ENCODE measurements around the gene PARL. TPM values are rescaled to one million over a fixed set of nuclear protein-coding genes. Genes with fewer than 3 reads are reported as not detected.

PARL gene
- total RNA-seq, 1 experiment from 2014 or later = 69.7 TPM

GRCh38 chr3:183920416-183920815 lies 35.7 kb upstream of the PARL start:
- intact Hi-C loops (cut with micrococcal nuclease) = no loop called here
- Histone ChIP-seq H3K4me1 (ENCODE audit: control insufficient read depth in 1 of 2, insufficient read depth in 2 of 2, low read length in 2 of 2) (peaks cover 0 to 10% of the 10 kb centered on the region in 2 experiments; a peak in 2 of 4 replicates), H3K9ac (ENCODE audit: low read length) (no peak overlapping the region), H3K9me3 (ENCODE audit: control insufficient read depth in 1 of 2, insufficient read depth in 1 of 2, low read depth in 1 of 2, low read length in 2 of 2) (no peaks in the 10 kb centered on the region), H3K36me3 (ENCODE audit: control insufficient read depth in 1 of 2, insufficient read depth in 2 of 2, low read length in 2 of 2) (peaks cover 3 to 4% of the 10 kb centered on the region in 2 experiments; a peak in 2 of 4 replicates), H4K20me1 (ENCODE audit: insufficient read depth) (no peaks in the 10 kb centered on the region), H3K79me2 (ENCODE audit: insufficient read depth, low read length) (no peaks in the 10 kb centered on the region), H2AFZ (ENCODE audit: low read depth, low read length, poor library complexity, severe bottlenecking) (no peak overlapping the region), H3K27ac (ENCODE audit: low read depth, low read length) (no peak overlapping the region), H3K27me3 (ENCODE audit: insufficient read depth, low read length) (no peaks in the 10 kb centered on the region), H3K4me2 (ENCODE audit: low read length) (no peak overlapping the region), H3K4me3 (replicated peaks in 1 of 2; ENCODE audit: low read depth in 1 of 2, low read length in 2 of 2) (no peak overlapping the region), H3K9me2 (ENCODE audit: insufficient read depth) (no peaks in the 10 kb centered on the region)
- BruUV-seq (replicated peaks) = no TSS peak
- TF ChIP-seq REST (IDR thresholded peaks at IDR 0.05; ENCODE audit: low read depth) (no peak), CEBPB (IDR thresholded peaks at IDR 0.05; ENCODE audit: low read depth) (no peak), FOSL1 (IDR thresholded peaks at IDR 0.05; ENCODE audit: low read depth) (no peak), SRF (IDR thresholded peaks at IDR 0.05; ENCODE audit: low read depth) (no peak), MAX (IDR thresholded peaks at IDR 0.05) (no peak), EZH2phosphoT487 (IDR thresholded peaks at IDR 0.05; ENCODE audit: borderline replicate concordance) (no peak)
- ChIA-PET CTCF (interaction anchor here (1.0 to 1.3 kb wide), 2 partner anchors 16 to 23 kb away, joined by 3 read pairs; no protein-coding TSS in a partner anchor), POLR2A (no interaction called here), RAD21 (ENCODE audit: low non-redundant PET in 1 of 2, low total read pairs in 2 of 2, uncharacterized antibody in 2 of 2, unreplicated experiment in 2 of 2) (no interaction called here)
- ATAC-seq = no peak
- no peak for DNase-seq (ENCODE audit: low read depth, low spot score)

GRCh38 chr3:183918178-183918577 lies 33.5 kb upstream of the PARL start:
- BruUV-seq (replicated peaks) = no TSS peak
- RAD21 ChIA-PET (ENCODE audit: low non-redundant PET in 1 of 2, low total read pairs in 2 of 2, uncharacterized antibody in 2 of 2, unreplicated experiment in 2 of 2) = no interaction called here
- H3K4me1 ChIP-seq (ENCODE audit: control insufficient read depth in 1 of 2, insufficient read depth in 2 of 2, low read length in 2 of 2) = peaks cover 0 to 19% of the 10 kb centered on the region in 2 experiments; a peak in 2 of 4 replicates
- H3K9me3 ChIP-seq (ENCODE audit: control insufficient read depth in 1 of 2, insufficient read depth in 1 of 2, low read depth in 1 of 2, low read length in 2 of 2) = no peaks in the 10 kb centered on the region
- DNase-seq (ENCODE audit: low read depth, low spot score) = no peak
- no peak overlapping the region for H3K9ac ChIP-seq (ENCODE audit: low read length)
- H3K4me3 ChIP-seq (replicated peaks in 1 of 2; ENCODE audit: low read depth in 1 of 2, low read length in 2 of 2) = no peak overlapping the region
- CTCF ChIA-PET = no interaction called here
- H3K27me3 ChIP-seq (ENCODE audit: insufficient read depth, low read length) = no peaks in the 10 kb centered on the region
- H3K27ac ChIP-seq (ENCODE audit: low read depth, low read length) = no peak overlapping the region
- ATAC-seq = no peak
- H4K20me1 ChIP-seq (ENCODE audit: insufficient read depth) = no peaks in the 10 kb centered on the region
- H2AFZ ChIP-seq (ENCODE audit: low read depth, low read length, poor library complexity, severe bottlenecking) = no peak overlapping the region
- H3K9me2 ChIP-seq (ENCODE audit: insufficient read depth) = no peaks in the 10 kb centered on the region
- H3K4me2 ChIP-seq (ENCODE audit: low read length) = no peak overlapping the region
- intact Hi-C loops (cut with micrococcal nuclease) = no loop called here
- H3K36me3 ChIP-seq (ENCODE audit: control insufficient read depth in 1 of 2, insufficient read depth in 2 of 2, low read length in 2 of 2) = peaks cover 0 to 3% of the 10 kb centered on the region in 2 experiments; a peak in 1 of 4 replicates
- no peaks in the 10 kb centered on the region for H3K79me2 ChIP-seq (ENCODE audit: insufficient read depth, low read length)
- POLR2A ChIA-PET = interaction anchor here (0.8 kb wide), 1 partner anchor 912 kb away, joined by 5 read pairs; no protein-coding TSS in a partner anchor
- TF ChIP-seq EZH2phosphoT487 (IDR thresholded peaks at IDR 0.05; ENCODE audit: borderline replicate concordance) (no peak), ELF1 (IDR thresholded peaks at IDR 0.05; ENCODE audit: borderline replicate concordance, low read depth) (no peak), EZH2 (IDR thresholded peaks at IDR 0.05) (no peak), SIN3A (IDR thresholded peaks at IDR 0.05; ENCODE audit: low read depth) (no peak), RAD21 (IDR thresholded peaks at IDR 0.05; ENCODE audit: low read depth) (no peak), CEBPB (IDR thresholded peaks at IDR 0.05; ENCODE audit: low read depth) (no peak), CBX3 (IDR thresholded peaks at IDR 0.05; ENCODE audit: low read depth) (no peak), ZNF274 (IDR thresholded peaks at IDR 0.05; ENCODE audit: low read depth, low read length) (no peak), YY1 (IDR thresholded peaks at IDR 0.05; ENCODE audit: extremely low read depth, insufficient replicate concordance, low read depth, low read length) (no peak), TCF7L2 (IDR thresholded peaks at IDR 0.05; ENCODE audit: borderline replicate concordance, extremely low read depth, insufficient read depth, insufficient read length) (no peak), ATF3 (IDR thresholded peaks at IDR 0.05) (no peak)

All from HCT116 (cell line).